ENCODE measurements around the gene NVL.

Gene NVL

GRCh38 chr1:224237119-224237881 lies 92.7 kb downstream of the NVL start:
- no peak for TF ChIP-seq CTCF (IDR thresholded peaks at IDR 0.05; ENCODE audit: low read depth, low read length, missing control alignments)
- DNase-seq (ENCODE audit: extremely low read depth, low read depth), result no peak

GRCh38 chr1:224235813-224236493 lies 94.0 kb downstream of the NVL start:
- DNase-seq (ENCODE audit: extremely low read depth, low read depth), result no peak
- no peak for TF ChIP-seq CTCF (IDR thresholded peaks at IDR 0.05; ENCODE audit: low read depth, low read length, missing control alignments)
- no peak overlapping the region for H3K4me3 ChIP-seq (replicated peaks; ENCODE audit: low read depth, low read length)

More at GRCh38 chr1:224237119-224237881, 92.7 kb downstream of the NVL start:
- no peak overlapping the region for H3K4me3 ChIP-seq (replicated peaks; ENCODE audit: low read depth, low read length)

- TF ChIP-seq CTCF (IDR thresholded peaks at IDR 0.05; ENCODE audit: low read depth, low read length, missing control alignments), result no peak
- H3K4me3 ChIP-seq (replicated peaks; ENCODE audit: low read depth, low read length), result no peak overlapping the region
- DNase-seq (ENCODE audit: extremely low read depth, low read depth), result no peak
Observed at GRCh38 chr1:224234017-224234416, 96.0 kb downstream of the NVL start.

GRCh38 chr1:224226849-224227502 lies 103.0 kb downstream of the NVL start:
- H3K4me3 ChIP-seq (replicated peaks; ENCODE audit: low read depth, low read length), result no peak overlapping the region
- no peak for TF ChIP-seq CTCF (IDR thresholded peaks at IDR 0.05; ENCODE audit: low read depth, low read length, missing control alignments)
- DNase-seq (ENCODE audit: extremely low read depth, low read depth), result no peak

- DNase-seq (ENCODE audit: extremely low read depth, low read depth), result peak; percentile 80
- no peak overlapping the region for H3K4me3 ChIP-seq (replicated peaks; ENCODE audit: low read depth, low read length)
- TF ChIP-seq CTCF (IDR thresholded peaks at IDR 0.05; ENCODE audit: low read depth, low read length, missing control alignments), result no peak
Observed at GRCh38 chr1:224223819-224224714, 105.9 kb downstream of the NVL start.

GRCh38 chr1:224219612-224220059 lies 110.3 kb downstream of the NVL start:
- DNase-seq (ENCODE audit: extremely low read depth, low read depth), result no peak
- TF ChIP-seq CTCF (IDR thresholded peaks at IDR 0.05; ENCODE audit: low read depth, low read length, missing control alignments), result no peak

More at GRCh38 chr1:224219612-224220059, 110.3 kb downstream of the NVL start:
- H3K4me3 ChIP-seq (replicated peaks; ENCODE audit: low read depth, low read length), result no peak overlapping the region
